Measurements from ENCODE around the gene TSHZ1. TPM values are rescaled to one million over a fixed set of nuclear protein-coding genes. Genes with fewer than 3 reads are reported as not detected.
A peak's percentile ranks its signal among the peaks of the same experiment; 100 is the strongest.

TSHZ1 gene
- total RNA-seq, 2 donors from 2014 or later: 8.3 to 11.2 TPM

DNA sequence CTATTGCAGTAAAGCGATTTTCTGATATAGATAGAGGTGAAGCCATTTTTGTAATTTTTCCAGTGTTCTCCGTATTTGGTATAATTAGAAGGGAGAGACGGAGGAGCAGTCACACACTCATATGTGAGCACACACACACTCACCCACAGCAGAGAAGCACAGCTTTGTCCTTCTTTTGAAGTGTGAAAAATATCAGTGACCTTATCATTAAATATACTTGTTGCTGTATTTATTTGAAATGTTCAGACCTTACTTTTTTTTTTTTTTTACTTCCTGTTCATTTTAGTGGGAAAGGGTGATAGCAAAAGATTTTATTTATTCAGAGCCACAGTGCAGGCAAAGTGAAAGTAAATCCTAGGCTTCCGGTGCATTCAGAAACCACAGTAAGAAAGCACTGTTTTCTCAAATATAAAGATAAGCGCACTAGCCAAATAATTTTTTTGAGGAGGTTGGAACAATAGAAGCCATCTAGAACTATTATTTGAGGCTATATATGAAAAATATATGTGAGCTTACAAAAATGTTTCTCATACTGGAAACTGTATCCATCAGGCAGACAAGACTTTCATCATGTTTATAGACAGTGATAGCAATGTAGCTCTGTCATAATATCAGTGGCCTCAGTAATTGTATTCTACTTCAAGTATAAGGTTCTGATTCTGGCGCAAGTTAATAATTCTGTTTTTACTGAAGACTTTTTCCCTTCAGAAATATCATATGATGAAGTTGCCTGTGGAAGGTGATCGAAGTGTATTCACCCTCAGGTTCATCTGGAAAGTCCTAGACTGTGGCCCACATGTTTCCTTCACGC lies 37.2 kb downstream of the TSHZ1 start:
- H3K27ac ChIP-seq: peak overlapping the region; percentile 49 to 71 (median 56)
- no peaks in the 10 kb centered on the region for H3K36me3 ChIP-seq (replicated peaks in 1 of 2; ENCODE audit: insufficient read depth in 1 of 2, low read depth in 2 of 2)
- ATAC-seq (peak; percentile 56), DNase-seq (no peak)
- TF ChIP-seq, protein P1, sequence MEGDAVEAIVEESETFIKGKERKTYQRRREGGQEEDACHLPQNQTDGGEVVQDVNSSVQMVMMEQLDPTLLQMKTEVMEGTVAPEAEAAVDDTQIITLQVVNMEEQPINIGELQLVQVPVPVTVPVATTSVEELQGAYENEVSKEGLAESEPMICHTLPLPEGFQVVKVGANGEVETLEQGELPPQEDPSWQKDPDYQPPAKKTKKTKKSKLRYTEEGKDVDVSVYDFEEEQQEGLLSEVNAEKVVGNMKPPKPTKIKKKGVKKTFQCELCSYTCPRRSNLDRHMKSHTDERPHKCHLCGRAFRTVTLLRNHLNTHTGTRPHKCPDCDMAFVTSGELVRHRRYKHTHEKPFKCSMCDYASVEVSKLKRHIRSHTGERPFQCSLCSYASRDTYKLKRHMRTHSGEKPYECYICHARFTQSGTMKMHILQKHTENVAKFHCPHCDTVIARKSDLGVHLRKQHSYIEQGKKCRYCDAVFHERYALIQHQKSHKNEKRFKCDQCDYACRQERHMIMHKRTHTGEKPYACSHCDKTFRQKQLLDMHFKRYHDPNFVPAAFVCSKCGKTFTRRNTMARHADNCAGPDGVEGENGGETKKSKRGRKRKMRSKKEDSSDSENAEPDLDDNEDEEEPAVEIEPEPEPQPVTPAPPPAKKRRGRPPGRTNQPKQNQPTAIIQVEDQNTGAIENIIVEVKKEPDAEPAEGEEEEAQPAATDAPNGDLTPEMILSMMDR (IDR thresholded peaks at IDR 0.05): no peak
- no peak for TF ChIP-seq POLR2A (IDR thresholded peaks at IDR 0.05)
- H3K27me3 ChIP-seq: no peaks in the 10 kb centered on the region
- peaks cover 25% of the 10 kb centered on the region for H3K4me1 ChIP-seq
- H3K9me3 ChIP-seq: no peaks in the 10 kb centered on the region
- intact Hi-C loops (cut with DNase I): no loop called here
- 24% methylated on average over 8 of the region's 8 CpGs for WGBS, 2 donors
- H3K4me3 ChIP-seq: no peak overlapping the region

DNA sequence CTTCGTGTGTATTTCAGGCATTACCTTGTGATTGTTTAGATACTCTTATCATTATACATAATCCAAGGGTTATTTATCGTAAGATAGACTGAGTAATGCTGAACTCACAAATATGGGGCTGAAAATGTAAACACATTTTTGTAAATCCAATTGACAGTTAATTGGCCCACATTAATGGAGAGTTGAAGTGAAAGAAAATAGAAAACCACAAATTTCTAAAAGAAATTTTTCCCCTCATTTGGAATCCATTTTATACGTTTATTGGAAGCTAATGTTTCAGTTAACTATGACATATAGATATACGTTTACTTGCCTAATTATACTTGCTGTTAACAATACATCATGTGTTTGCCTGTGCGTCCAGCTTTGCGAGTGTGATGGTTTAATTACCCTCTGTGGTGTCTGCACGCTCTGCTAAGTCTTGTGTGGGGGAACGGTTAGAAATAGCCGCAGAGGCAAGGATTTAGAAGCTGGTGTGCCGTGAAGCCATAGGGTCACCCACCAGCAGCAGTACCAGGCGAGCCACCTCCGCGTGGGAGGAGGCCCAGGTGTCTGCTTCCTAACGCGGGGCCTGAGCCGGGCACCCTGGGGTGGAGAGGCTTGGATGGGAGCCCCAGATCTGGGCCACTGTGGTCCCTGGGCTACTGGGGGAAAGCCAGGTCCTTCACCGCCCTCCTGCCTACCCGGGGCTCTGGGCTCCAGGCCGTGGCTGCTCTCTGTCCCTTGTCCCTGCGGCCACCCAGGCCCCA lies 38.0 kb downstream of the TSHZ1 start:
- H3K4me1 ChIP-seq: peaks cover 25% of the 10 kb centered on the region

DNA sequence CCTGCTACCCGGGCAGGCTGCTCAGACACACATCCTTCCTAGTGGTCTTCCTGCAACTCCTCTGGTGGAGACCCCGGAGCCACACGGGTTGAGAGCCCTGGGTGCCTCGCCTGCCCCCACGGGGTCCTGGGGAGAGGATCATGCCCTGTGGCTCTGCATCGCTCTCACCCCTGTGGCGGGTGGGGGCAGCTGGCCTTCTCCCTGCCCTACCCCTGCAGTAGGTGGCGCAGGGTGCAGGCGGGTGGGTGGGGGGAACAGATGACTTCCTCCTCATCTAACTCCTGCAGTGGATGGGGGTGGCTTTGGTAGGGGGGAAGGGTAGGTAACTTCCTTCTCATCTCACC lies 38.5 kb downstream of the TSHZ1 start:
- intact Hi-C loops (cut with DNase I): no loop called here
- no peak for ATAC-seq

More for the DNA sequence above, 38.0 kb downstream of the TSHZ1 start:
- no peaks in the 10 kb centered on the region for H3K9me3 ChIP-seq
- no peaks in the 10 kb centered on the region for H3K27me3 ChIP-seq
- no peaks in the 10 kb centered on the region for H3K36me3 ChIP-seq (replicated peaks in 1 of 2; ENCODE audit: insufficient read depth in 1 of 2, low read depth in 2 of 2)
- no peak overlapping the region for H3K4me3 ChIP-seq
- H3K27ac ChIP-seq: peak overlapping the region; percentile 49 to 71 (median 56)
- intact Hi-C loops (cut with DNase I): no loop called here
- ATAC-seq (no peak), DNase-seq (no peak)
- 78 to 82% methylated on average over 16 to 17 of the region's 20 CpGs for WGBS, 2 donors
- TF ChIP-seq POLR2A (IDR thresholded peaks at IDR 0.05): no peak
- TF ChIP-seq, protein P1 (IDR thresholded peaks at IDR 0.05): no peak

DNA sequence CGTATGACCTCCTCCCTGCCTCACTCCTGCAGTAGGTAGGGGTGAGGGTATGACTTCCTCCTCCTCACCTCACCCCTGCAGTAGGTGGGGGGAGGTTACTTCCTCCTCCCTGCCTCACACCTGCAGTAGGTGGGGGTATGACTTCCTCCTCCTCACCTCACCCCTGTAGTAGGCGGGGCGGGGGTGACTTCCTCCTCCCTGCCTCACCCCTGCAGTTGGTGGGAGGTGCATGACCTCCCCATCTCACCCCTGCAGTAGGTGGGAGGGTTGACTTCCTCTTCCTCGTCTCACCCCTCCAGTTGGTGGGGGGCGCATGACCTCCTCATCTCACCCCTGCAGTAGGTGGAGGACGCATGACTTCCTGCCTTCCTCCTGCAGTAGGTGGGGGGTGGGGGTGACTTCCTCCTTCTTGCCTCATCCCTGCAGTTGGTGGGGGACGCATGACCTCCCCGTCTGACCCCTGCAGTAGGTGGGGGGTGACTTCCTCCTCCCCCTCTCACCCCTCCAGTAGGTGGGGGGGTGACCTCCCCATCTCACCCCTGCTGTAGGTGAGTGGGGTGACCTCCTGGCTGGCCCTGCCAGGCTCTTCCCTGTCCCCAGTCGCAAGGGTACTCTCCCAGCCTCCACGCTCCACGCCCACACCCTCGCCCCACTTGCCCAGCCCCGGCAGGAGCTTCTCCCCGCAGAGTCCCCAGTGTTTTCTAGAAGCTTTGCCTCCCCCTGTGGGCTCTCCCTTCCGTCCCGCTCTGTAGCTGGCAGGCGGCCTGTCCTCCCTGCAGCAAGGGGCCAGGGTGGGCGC lies 39.3 kb downstream of the TSHZ1 start:
- peaks cover 18% of the 10 kb centered on the region for H3K4me1 ChIP-seq
- WGBS, 2 donors: 80 to 93% methylated on average over 18 of the region's 18 CpGs

More for the DNA sequence above, 38.5 kb downstream of the TSHZ1 start:
- no peak for TF ChIP-seq POLR2A (IDR thresholded peaks at IDR 0.05)
- TF ChIP-seq, protein P1 (IDR thresholded peaks at IDR 0.05): no peak
- WGBS, 2 donors: 94 to 97% methylated on average over 4 to 8 of the region's 9 CpGs
- peaks cover 25% of the 10 kb centered on the region for H3K4me1 ChIP-seq
- DNase-seq: no peak
- H3K27me3 ChIP-seq: no peaks in the 10 kb centered on the region
- no peaks in the 10 kb centered on the region for H3K36me3 ChIP-seq (replicated peaks in 1 of 2; ENCODE audit: insufficient read depth in 1 of 2, low read depth in 2 of 2)
- peak overlapping the region in 2 of 4 donors; percentile 60 to 71 for H3K27ac ChIP-seq
- H3K9me3 ChIP-seq: no peaks in the 10 kb centered on the region
- no peak overlapping the region for H3K4me3 ChIP-seq

More for the DNA sequence above, 39.3 kb downstream of the TSHZ1 start:
- H3K27me3 ChIP-seq: no peaks in the 10 kb centered on the region
- no peak overlapping the region for H3K4me3 ChIP-seq
- DNase-seq (no peak), ATAC-seq (no peak)
- H3K36me3 ChIP-seq (replicated peaks in 1 of 2; ENCODE audit: insufficient read depth in 1 of 2, low read depth in 2 of 2): no peaks in the 10 kb centered on the region
- peak overlapping the region in 1 of 4 donors; percentile 5 for H3K27ac ChIP-seq
- H3K9me3 ChIP-seq: no peaks in the 10 kb centered on the region
- intact Hi-C loops (cut with DNase I): no loop called here
- no peak for TF ChIP-seq POLR2A (IDR thresholded peaks at IDR 0.05)
- TF ChIP-seq, protein P1 (IDR thresholded peaks at IDR 0.05): no peak

All from body of pancreas (tissue), 4 donors.